Hepatocyte (in vitro differentiated cells): Measurements from ENCODE around the gene RNF11.

Experiments used
- CTCF ChIP-seq: fragments of 200-600 bp; sonication (generic); IDR thresholded peaks from 2 replicates; pipeline ENCODE4 v1.5.1; 2016; ENCODE audit warnings: antibody characterized with exemption, mild to moderate bottlenecking; ENCODE audit not compliant: poor library complexity
- EZH2 ChIP-seq: fragments of 200-600 bp; sonication (generic); IDR thresholded peaks from 2 replicates; pipeline ENCODE4 v1.6.1; 2016; ENCODE audit warnings: antibody characterized with exemption, mild to moderate bottlenecking, borderline replicate concordance
- EZH2phosphoT487 ChIP-seq: fragments of 200-600 bp; sonication (generic); IDR thresholded peaks from one replicate; pipeline ENCODE4 v1.6.1; 2018; ENCODE audit warnings: antibody characterized with exemption, mild to moderate bottlenecking, low read depth, moderate library complexity; ENCODE audit not compliant: unreplicated experiment, severe bottlenecking

- no peak for TF ChIP-seq CTCF
- no peak for TF ChIP-seq EZH2
- TF ChIP-seq EZH2phosphoT487: no peak
Measured at GRCh38 chr1:51299981-51300670, 64.1 kb downstream of the RNF11 start.
